ENCODE results near the gene MYO1D.

Gene MYO1D

DNA sequence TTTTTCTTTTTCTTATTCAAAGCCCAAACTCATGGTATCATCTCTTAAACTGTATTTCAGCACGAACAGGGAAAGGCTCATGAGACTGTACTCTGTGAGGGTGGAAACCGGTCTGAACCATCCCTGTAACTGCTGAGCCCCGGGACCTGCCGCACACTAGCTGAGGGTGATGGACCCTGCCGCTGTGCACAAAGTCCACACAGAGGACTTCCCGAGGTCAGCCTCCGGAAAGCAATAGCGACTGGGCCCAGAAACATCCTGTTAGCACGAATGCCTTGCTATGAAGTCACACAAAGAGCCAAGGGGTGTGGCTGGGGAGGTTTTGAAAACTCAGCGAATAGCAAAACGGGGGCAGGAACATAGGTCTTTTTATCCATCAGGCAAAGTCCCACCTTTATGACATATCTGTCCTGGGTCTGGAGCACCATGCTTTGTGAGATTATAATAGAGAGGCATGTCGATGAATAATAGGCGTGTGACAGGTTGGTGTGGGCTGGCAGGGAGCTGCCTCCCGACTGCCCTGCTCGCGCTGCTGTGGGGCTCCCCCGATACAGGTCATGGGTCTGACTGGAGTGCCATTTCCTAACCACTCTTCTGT is 356.7 kb downstream of the MYO1D start:
- DNase-seq: no peak

DNA sequence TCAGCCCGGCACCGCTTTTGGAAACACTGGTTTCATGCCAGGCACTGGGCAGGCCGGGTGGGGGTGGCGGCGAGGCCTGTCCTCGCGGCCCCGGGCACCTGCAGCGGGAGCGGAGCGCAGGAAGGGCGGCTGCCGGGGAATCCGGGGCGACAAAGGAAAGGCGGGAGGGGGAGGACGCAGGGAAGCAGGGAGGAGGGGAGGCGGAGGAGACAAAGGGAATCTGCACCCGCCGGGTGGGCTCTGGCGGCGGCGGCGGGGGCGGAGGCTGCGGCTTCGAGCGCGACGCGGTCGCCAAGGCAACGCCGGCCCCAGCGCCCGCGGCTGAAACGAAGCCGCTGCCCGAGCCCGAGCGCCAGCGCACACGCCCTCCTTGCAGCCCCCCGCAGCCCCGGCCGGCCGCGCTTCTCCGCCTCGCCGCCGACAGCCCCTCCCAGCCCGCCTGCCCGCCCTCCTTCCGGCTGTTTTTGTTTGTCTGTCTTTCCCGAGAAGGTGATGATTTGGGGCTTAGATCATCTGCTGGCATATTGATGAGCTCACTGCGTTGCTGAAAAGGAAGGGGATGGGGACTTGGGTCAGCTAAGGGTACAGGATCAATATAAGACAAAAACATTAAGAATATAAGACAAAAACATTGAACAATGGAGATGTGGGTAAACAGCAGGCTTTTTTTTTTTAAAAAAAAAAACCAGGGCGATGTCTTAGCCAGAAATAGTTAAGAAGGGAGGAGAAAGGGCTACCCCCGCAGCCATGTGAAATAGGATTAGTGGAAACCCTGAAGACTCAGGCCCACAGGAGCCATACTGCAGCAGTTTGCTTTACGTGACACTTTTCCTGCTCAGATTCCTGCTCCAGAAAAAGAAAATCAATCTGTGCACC is 357.5 kb downstream of the MYO1D start:
- DNase-seq: no peak

DNA sequence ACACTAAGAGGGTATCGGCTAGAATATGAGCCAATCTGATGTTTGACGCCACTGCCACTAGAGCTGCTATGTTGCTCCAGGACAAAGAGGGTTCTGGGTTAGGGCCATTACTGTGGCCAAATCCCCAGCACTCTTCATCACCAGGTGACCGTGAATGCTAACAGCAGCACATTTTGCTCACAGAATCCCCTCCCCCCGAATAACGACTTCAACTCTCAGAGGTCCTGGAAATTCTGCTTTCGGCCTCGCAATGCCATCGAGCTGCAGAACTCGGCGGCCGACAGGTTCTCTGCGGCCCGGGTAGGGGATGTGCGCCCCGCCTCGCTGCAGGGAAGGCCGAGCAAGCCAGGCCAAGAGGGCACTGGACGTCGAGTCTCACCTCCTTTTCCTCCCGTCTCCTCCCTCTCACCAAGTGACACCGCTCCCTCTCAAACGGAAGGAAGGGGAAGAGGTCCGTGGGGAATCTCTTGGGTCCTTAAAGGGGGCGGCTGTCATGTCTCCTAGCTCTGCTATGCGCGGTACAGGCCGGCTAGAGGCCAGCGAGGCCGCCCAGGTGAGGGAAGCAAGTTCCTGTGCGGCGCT is 358.2 kb downstream of the MYO1D start:
- no peak for DNase-seq

DNA sequence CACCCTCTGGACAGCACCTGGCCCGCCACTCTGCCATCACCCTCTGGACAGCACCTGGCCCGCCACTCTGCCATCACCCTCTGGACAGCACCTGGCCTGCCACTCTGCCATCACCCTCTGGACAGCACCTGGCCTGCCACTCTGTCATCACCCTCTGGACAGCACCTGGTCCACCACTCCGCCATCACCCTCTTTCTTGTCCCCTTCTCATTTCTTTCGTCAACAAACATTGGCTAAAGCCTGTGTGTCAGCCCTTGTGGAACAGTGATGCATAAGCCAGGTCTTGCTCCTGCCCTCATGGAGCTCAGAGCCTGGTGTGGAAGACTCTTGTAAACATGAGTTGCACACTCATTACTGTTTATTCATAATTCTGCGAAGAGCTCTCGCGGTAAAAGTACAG is 358.9 kb downstream of the MYO1D start:
- DNase-seq: no peak

- no peak for DNase-seq
Measured at GRCh38 chr17:32516940-32517701, 359.8 kb downstream of the MYO1D start.

DNA sequence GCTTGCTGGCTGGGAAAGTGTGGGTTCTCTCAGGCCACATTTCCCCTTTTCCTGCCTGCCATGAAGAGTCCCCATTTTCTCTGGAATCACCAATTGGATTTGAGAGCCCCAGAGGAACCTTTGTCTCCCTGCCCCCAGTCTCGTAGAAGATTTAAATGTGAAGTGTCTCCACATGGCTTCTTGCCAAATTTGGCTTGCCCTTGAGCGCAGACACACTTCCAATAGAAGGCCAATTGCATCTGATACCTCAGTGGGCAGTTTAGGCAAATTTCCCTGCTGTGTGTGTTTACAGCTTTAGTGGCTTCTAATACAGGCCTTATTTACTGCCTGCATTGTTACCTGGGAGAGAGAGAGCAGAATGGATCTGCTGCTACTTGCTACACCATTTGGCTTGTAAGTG is 360.5 kb downstream of the MYO1D start:
- DNase-seq: no peak

GRCh38 chr17:32515677-32516383 is 361.1 kb downstream of the MYO1D start:
- DNase-seq: no peak

GRCh38 chr17:32514606-32515005 is 362.3 kb downstream of the MYO1D start:
- no peak for DNase-seq

GRCh38 chr17:32513579-32513978 is 363.3 kb downstream of the MYO1D start:
- DNase-seq: no peak

DNA sequence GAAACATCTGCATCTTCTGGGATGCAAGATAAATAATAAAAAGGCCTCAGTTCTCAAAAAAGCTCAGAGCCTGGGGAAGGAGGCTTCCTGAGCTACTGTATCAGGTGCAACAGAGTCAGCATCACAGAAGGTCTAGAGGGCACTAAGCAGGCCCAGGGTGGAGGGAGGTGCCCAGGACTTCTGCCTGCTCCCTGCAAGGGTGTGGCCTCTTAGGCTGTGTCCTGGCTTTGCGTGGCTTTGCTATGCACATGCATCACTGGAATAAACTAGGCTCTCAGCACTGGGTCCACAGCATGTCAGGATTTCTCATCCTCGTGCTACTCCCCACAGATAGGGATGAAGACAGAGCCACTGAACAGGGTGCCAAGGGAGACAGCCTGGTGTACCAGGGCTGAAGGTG is 364.6 kb downstream of the MYO1D start:
- no peak for DNase-seq

DNA sequence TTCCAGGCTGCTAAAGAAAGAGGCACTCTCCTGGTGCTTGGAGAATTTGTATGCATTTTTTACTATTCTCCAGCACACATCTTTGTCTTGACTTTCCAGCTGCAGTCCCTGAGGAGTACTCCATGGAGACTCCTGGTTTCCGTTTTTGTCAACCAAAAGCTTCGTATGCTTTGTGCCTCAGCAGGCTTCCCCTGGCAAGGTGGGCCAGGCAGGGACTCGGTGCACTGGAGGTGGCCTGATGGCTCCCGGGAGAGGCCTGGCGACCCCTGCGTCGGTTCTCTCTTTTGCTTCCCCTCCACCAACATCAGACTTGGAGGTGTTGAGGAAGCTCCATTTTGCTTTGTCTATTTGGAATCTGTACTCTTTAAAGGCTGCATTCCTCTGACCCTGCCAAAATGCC is 366.5 kb downstream of the MYO1D start:
- no peak for DNase-seq

GRCh38 chr17:32508926-32509325 is 368.0 kb downstream of the MYO1D start:
- no peak for DNase-seq

GRCh38 chr17:32504166-32504990 is 372.5 kb downstream of the MYO1D start:
- DNase-seq: no peak

GRCh38 chr17:32503251-32504165 is 373.4 kb downstream of the MYO1D start:
- DNase-seq: no peak

DNA sequence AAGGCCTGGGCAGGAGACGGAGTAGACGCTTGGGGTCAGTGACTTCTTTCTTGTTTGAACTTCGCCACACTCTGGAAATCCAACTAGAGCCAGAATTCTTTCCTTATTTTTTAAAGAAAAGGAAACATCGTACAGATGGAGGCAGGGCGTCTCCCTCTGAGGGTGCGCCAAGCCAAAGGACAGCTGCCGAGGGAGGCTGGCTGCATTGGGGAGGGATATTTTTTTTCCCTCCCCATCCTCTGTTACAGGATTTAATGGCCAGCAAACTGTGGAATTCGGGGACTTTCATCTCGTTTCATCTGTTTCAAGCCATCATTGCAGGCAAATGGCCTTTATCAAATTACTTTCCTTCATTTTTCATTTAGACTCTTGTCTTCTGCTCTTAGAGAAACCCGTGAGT is 374.2 kb downstream of the MYO1D start:
- DNase-seq: no peak

DNA sequence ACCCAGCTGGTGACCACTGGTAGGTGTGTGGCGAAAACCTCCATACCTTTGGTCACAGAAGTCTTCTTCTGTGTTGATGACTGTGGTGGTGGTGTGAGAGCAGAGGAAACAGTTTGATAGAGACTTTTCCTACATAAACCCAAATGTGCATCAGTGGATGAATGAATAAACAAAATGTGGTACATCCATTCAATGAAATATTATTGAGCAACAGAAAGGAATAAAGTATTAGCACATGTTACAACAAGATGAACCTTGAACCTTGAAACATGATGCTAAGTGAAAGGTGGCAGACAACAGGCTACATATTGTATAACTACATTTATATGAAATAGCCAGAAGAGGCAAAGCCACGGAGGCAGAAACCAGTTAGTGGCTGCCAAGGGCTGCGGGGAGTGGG is 374.9 kb downstream of the MYO1D start:
- no peak for DNase-seq

- no peak for DNase-seq
Measured at GRCh38 chr17:32498391-32498790, 378.5 kb downstream of the MYO1D start.

DNA sequence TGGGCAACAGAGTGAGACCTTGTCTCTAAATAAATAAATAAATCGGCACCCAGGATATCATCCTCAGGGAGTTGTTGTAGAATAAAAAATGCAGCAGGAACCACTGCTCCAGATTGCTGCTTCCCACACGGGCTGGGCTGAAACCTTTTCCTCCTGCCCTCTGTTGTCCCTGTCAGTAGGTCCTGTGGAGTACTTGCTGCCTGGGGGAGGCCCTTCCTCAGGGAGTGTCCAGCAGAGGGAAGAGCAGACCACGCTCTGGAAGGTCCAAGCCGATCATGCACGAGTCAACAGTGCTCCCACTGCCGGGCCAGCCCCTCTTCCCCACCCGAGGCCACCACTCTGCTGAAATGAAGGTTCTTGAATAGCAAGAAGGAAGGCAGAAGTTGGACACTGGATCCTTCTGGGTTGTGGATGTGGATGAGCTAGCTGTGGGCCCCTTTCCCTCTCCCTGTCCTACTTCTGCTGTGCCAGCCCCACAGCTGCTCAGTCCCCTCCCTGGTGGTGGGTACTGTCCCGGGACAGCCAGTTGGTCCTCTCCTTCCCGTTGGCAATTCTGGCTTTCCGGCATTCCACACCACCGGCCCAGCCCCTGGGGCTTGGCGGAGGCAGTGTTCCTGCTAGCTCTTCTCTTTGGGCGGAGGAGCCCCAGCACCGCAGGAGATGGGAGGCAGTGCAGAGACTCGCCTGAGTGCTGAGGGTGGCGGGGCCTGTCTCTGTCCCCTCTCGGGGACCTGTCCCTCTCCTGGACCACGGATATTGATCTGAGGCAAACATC is 379.3 kb downstream of the MYO1D start:
- DNase-seq: no peak

- DNase-seq: no peak
Measured at GRCh38 chr17:32496395-32497073, 380.4 kb downstream of the MYO1D start.
